Measurements from ENCODE around the gene XPR1. TPM values are rescaled to one million over a fixed set of nuclear protein-coding genes. Genes with fewer than 3 reads are reported as not detected.

XPR1 gene
- total RNA-seq, 1 experiment from 2014 or later = 36.1 TPM

DNA sequence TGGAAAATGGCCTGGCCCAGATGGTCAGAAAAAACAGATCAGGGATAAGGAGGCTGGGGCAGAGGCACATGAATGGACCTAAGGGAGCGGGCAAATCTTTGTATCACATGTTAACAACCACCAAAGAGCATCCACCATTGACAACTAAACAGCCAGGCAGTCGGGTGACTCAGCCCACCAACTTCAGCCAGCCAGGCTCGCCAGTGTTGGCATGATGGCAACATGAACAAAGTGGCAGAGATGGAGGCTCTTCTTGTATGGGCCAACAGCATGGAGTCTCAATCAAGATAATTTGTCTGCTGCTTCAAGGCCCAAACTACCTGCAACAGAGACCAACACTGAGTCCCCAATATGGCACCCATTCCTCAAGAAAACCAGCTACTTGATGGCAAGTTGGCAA, 264.3 kb downstream of the XPR1 start:
- intact Hi-C loops (cut with micrococcal nuclease; ENCODE audit: unreplicated experiment) (no loop called here), in situ Hi-C loops (cut with HindIII; ENCODE audit: low pct_unique_long_range_greater_than_20kb, low sequenced_read_pairs) (no loop called here)
- DNase-seq (ENCODE audit: low read depth, low spot score) (no peak), ATAC-seq (no peak)
- H3K27ac ChIP-seq (ENCODE audit: low read length) = no peak overlapping the region
- CTCF ChIA-PET = no interaction called here
- no peaks in the 10 kb centered on the region for H3K9me3 ChIP-seq (ENCODE audit: control insufficient read depth, insufficient read depth, low read depth, low read length)
- POLR2A ChIA-PET = no interaction called here
- H3K4me3 ChIP-seq (ENCODE audit: low read depth in 2 of 2, low read length in 2 of 2) = no peak overlapping the region
- no peaks in the 10 kb centered on the region for H3K36me3 ChIP-seq (ENCODE audit: control insufficient read depth, insufficient read depth, low read length)
- no peaks in the 10 kb centered on the region for H3K27me3 ChIP-seq (ENCODE audit: control insufficient read depth, insufficient read depth, low read length)
- no peak for TF ChIP-seq POLR2AphosphoS5 (IDR thresholded peaks at IDR 0.05; ENCODE audit: low read depth, low read length)
- no peak for TF ChIP-seq CTCF (IDR thresholded peaks at IDR 0.05)
- TF ChIP-seq, protein P1, sequence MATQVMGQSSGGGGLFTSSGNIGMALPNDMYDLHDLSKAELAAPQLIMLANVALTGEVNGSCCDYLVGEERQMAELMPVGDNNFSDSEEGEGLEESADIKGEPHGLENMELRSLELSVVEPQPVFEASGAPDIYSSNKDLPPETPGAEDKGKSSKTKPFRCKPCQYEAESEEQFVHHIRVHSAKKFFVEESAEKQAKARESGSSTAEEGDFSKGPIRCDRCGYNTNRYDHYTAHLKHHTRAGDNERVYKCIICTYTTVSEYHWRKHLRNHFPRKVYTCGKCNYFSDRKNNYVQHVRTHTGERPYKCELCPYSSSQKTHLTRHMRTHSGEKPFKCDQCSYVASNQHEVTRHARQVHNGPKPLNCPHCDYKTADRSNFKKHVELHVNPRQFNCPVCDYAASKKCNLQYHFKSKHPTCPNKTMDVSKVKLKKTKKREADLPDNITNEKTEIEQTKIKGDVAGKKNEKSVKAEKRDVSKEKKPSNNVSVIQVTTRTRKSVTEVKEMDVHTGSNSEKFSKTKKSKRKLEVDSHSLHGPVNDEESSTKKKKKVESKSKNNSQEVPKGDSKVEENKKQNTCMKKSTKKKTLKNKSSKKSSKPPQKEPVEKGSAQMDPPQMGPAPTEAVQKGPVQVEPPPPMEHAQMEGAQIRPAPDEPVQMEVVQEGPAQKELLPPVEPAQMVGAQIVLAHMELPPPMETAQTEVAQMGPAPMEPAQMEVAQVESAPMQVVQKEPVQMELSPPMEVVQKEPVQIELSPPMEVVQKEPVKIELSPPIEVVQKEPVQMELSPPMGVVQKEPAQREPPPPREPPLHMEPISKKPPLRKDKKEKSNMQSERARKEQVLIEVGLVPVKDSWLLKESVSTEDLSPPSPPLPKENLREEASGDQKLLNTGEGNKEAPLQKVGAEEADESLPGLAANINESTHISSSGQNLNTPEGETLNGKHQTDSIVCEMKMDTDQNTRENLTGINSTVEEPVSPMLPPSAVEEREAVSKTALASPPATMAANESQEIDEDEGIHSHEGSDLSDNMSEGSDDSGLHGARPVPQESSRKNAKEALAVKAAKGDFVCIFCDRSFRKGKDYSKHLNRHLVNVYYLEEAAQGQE (IDR thresholded peaks at IDR 0.05; ENCODE audit: insufficient read depth in 1 of 2, low read depth in 2 of 2, low read length in 1 of 2) = no peak
- TF ChIP-seq SIN3A (IDR thresholded peaks at IDR 0.05; ENCODE audit: borderline replicate concordance, insufficient read depth, low read depth, low read length) = no peak
- TF ChIP-seq TCF7L2 (IDR thresholded peaks at IDR 0.05; ENCODE audit: low read depth, low read length) = no peak
- BruUV-seq (replicated peaks) = no TSS peak
- no peaks in the 10 kb centered on the region for H3K4me1 ChIP-seq (ENCODE audit: control insufficient read depth, insufficient read depth, low read length)

- ChIA-PET POLR2A (no interaction called here), CTCF (interaction anchor here (0.6 to 1.2 kb wide), 3 partner anchors 124 to 383 kb away, joined by 7 to 10 read pairs (median 8); no protein-coding TSS in a partner anchor)
- Histone ChIP-seq H3K4me1 (ENCODE audit: control insufficient read depth, insufficient read depth, low read length) (no peaks in the 10 kb centered on the region), H3K27me3 (ENCODE audit: control insufficient read depth, insufficient read depth, low read length) (no peaks in the 10 kb centered on the region), H3K36me3 (ENCODE audit: control insufficient read depth, insufficient read depth, low read length) (no peaks in the 10 kb centered on the region), H3K27ac (ENCODE audit: low read length) (no peak overlapping the region), H3K9me3 (ENCODE audit: control insufficient read depth, insufficient read depth, low read depth, low read length) (no peaks in the 10 kb centered on the region), H3K4me3 (ENCODE audit: low read depth in 2 of 2, low read length in 2 of 2) (no peak overlapping the region)
- ATAC-seq (no peak), DNase-seq (ENCODE audit: low read depth, low spot score) (no peak)
- intact Hi-C loops (cut with micrococcal nuclease; ENCODE audit: unreplicated experiment) (no loop called here), in situ Hi-C loops (cut with HindIII; ENCODE audit: low pct_unique_long_range_greater_than_20kb, low sequenced_read_pairs) (no loop called here)
- no TSS peak for BruUV-seq (replicated peaks)
- no peak for TF ChIP-seq SIN3A (IDR thresholded peaks at IDR 0.05; ENCODE audit: borderline replicate concordance, insufficient read depth, low read depth, low read length)
- TF ChIP-seq, protein P1 (IDR thresholded peaks at IDR 0.05; ENCODE audit: insufficient read depth in 1 of 2, low read depth in 2 of 2, low read length in 1 of 2) = no peak
- no peak for TF ChIP-seq CTCF (IDR thresholded peaks at IDR 0.05)
- no peak for TF ChIP-seq TCF7L2 (IDR thresholded peaks at IDR 0.05; ENCODE audit: low read depth, low read length)
- TF ChIP-seq POLR2AphosphoS5 (IDR thresholded peaks at IDR 0.05; ENCODE audit: low read depth, low read length) = no peak
Measured at GRCh38 chr1:180898441-180899219, 266.8 kb downstream of the XPR1 start.
